COLO829 (cell line): ENCODE data around the gene GJC1.

ENCODE experiments used
- DNase-seq: peaks from one replicate; pipeline ENCODE4 v3.0.0; 2012; ENCODE audit warnings: low spot score

Gene GJC1

DNA sequence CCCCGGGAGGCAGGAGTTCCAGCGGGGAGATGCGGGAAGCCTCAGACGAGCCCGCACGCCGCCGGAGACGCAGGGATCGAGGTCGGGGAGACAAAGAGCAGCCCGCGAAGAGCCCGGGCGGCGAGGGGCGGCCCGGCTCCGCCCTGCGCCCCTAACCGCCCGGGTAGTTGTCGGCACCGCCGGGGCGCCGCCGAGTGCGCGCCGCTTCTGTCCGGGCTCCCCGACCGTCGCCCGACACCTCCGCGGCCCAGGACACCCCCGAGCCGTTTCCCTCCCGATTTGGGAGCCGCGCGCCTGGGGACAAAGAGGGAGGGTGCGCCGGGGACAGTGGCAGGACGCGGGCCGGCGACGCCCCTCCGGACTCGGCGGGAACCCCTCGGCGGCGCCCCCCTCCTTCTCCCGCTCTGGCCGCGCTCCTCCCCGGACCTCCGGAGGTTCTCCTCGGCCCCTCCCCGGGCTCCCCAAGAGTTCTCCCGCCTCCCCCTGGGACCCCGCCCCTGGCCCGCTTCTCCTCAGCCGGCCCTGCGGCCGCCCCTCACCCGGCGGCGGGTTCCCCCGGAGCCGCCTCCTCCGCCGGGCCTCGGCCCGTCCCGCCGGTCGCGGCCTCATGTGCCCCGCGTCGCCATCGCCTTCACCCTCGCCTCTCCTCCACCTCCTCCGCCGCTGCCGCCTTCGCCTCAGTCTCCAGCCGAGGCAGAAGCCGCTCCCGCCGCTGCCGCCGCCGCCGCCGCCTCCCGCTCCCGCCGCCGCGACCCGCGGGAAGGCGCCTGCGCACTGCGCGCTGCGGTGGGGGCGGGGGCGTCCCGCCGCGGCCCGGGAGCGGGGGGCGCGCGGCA, at the start of gene GJC1:
Gene GJC1 (minus strand): TSS at position 765 of the 836 bp plus-strand sequence. CDS start 24,470 bp downstream, outside the sequence.
- no peak for DNase-seq

DNA sequence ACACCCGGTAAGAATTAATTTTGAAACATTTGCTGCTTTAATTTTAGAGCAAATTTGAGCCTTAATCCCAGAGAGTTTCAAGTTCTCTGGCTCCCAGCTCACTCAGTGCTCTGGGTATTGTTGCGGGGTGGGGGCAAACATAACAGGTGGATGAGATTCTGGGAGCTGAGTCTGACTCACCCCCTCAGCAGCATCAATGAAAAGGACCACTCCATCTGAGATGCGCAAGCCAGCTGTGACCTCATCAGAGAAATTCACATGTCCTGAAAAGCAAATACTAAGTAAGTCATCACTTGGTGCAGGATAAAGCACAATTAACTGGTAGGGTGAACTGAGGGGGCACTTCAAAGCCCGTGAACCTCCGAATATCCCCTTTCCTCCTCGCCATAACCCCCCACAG, 49.3 kb upstream of the GJC1 start:
- DNase-seq: no peak

DNA sequence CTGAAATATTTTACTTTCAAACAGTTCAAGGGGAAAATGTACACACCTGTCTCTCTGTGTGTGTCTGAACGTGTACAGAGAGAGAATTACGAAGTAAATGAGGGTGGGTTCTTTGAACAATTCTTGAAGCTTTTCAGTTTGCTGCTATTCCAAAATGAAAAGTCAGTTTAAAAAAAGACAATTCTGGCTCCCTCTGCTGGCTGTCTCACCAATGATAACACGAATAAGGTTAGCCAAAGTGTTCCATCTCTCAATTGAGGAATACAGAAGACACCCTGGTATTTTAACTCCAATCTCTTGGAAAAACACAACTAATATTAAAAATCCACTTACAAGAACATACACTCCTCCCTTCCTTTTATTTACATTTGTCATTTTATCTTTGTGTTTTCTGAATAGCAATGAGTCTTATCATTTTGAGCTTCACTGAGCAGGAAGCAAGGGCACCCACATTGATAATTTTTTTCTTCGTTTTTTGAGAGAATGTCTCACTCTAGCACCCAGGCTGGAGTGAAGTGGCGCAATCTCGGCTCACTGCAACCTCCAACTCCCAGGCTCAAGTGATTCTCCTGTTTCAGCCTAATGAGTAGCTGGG, 48.6 kb upstream of the GJC1 start:
- peak; percentile 47 for DNase-seq

DNA sequence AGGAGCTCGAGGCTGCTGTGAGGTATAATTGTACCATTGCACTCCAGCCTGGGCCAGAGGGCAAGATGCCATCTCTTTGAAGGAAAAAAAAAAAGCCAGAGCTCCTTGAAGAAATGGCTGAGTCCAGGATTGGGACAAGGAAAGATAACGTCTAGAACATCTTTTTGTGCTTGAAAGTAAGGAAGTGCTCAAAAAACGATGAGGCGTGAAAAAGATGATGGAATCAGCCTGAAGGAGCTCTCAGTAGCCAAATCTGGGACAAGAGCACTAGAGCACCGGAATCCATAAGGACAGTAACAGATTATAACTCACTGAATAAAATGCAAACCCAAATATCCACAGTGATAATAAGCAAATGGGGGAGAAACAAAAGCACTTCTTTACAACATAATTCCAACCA, 47.0 kb upstream of the GJC1 start:
- DNase-seq: no peak

DNA sequence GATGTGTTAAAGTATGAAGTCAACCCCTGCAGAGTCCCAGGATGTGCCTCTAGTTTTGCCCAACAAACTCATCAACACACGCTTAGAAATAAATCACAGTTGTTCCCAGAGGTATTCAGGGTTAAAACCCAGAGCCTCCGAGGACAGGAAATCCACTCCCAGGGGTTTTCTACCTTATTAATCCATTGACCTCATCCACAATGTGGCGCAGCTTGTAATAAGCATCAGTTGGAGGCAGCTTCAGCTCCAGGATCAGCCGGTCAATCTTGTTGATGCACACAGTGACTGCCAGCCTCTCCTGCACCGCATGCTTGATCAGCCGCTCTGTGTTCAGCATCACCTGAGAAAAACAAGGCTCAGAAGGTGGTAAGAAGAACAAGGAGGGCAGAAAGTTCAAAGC, 45.7 kb upstream of the GJC1 start:
- no peak for DNase-seq

DNA sequence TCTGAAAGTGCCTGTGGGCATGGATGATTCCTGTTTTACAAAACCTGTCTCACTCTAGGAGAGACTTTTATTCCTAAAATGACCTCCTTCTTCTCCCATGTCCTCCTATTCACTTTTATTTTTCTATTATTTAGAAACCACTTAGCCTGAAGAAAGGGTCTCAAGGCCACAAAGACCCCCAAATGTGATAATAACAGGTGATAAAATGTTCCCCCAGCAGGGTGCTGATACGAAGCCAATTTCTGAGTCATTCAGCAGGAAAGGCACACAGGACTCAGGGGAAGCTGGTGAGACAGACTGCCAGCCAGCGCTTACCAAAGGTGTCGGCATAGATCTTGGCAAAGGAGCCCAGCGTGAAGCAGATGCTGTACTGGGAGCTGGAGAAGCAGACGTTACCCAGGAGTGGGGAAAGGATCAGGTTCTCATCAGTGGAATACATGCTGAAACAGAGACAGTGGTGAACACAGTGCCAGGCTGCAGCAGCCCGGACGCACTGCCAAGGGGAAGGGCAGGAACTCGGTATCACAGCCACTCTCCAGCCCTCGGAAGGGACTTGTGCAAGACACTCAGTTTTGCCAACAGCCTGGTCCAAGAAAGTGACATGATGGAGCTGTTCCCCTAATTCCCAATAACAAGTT, 42.2 kb upstream of the GJC1 start:
- no peak for DNase-seq

DNA sequence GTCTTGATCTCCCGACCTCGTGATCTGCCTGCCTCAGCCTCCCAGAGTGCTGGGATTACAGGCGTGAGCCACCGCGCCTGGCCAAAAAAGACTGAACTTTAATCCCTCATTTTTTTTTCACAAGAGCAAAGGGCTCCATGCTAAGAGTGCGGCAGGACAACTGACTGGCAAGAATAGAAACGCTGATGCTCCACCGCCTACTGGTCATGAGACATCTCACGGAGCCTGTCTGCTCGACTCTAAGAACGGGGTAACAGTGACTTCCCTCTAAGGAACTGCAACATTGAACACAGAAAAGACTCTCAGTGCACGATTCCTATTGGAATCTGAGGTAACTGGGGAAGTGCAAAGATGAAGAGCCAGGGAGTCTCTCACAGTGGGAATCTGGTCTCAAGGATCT, 41.5 kb upstream of the GJC1 start:
- DNase-seq: no peak

DNA sequence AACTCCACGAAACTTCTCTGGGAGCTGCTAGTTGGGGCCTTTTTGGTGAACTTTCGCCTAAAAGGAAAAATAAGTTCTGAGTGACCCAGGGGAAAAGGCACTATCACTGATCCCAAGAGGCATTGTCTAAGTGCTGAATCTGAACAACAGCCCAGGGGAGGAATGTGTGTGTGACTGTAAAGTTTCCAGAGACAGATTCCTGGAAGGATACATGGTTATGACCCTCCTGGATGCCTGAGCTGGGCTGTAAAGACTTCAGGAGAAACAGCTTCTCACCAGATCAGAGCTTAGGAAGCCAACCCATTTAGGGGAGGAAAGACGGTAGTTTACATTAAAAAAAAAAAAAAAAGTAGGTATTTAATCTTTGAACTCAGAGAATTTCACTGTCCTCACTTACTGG, 37.8 kb upstream of the GJC1 start:
- DNase-seq: no peak

DNA sequence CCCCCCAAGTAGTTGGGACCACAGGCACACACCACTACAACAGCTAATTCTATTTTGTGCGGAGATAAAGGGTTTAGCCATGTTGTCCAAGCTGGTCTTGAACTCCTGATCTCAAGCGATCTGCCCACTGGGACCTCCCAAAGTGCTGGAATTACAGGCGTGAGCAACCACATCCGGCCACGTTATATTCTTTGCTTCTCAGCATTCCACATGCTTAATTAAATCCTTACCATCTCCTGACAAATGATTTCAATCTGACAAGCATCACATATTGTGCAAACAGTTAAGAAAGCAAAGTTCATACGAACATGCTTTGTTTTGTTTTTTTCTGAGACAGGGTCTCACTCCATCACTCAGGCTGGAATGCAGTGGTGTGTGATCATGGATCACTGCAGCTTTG, 35.8 kb upstream of the GJC1 start:
- DNase-seq: no peak

DNA sequence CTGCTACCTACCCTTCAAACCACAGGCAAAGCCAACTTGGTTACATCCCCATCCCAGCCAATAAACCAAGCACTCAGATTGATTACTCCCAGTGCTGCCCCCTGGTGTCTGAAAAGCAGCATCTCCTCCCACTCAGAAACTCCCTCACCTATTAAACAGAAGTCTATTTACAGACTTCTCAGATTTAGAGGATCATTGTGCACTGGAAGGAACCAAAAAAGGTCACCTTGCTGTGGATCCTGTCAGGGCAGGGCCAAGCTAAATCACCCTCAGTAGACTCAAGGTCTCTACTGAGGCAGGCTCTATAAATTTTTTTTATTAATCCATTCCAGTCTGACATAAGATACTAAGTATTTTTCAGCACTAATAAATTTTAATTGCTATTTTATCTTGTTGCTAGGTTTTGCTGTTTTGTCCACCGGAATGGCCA, 35.2 kb upstream of the GJC1 start:
- peak; percentile 68 for DNase-seq

DNA sequence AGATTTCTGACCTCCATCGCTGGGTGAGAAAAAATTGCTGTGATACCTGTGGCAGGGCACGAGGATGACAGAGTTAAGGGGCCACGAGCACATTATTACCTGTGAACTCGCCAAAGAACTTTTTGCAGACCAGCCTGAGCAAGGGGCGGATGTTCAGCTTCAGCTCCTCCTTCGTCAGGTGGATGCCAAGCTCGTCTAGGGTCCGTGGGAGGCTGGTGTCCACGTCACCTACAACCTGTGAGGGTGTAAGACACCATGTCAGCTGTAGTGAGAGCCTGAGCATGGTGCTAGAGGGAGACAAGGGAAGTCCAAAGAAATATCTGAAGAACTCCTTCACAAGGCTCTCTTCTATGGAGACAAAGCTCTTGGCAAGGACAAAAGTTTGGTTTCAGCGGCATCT, 34.7 kb upstream of the GJC1 start:
- no peak for DNase-seq

DNA sequence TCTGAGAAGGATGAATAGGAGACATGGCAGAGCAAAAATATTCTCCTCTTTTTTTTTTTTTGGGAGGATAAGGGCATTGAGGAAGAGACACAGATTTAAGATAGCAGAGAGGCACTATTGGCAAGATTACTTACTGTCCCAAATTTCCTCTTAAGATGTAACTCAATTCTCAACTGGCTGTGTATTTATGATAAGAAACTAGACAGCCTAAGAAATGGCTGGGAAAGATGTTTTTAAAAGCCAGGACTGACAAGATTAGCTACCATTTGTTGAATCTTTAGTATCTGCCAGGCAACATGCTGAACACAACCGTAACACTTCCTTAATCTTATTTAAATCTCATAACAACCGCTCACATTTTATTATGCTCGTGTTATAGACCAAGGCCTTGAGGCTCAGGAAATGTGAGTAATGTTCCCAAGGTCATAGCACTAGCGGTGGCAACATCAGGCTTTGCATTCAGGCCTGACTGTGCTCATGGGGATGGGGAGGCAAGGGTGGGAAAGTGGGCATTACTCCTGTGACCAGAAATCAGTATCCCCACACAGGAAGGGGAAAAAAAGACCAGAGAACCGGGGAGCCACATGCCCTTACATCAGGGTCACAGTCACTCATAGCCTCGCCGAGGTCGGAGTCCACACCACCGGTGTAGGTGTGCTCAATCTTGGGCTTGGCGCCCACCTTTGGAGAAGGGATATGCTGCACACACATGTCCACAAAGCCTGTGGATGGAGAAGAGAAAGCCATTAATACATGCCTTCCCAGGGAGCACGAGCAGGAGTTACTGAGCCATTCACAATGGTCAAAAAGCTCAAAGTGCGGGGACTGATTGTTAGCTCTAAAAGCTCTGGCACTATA, 33.2 kb upstream of the GJC1 start:
- DNase-seq: no peak

DNA sequence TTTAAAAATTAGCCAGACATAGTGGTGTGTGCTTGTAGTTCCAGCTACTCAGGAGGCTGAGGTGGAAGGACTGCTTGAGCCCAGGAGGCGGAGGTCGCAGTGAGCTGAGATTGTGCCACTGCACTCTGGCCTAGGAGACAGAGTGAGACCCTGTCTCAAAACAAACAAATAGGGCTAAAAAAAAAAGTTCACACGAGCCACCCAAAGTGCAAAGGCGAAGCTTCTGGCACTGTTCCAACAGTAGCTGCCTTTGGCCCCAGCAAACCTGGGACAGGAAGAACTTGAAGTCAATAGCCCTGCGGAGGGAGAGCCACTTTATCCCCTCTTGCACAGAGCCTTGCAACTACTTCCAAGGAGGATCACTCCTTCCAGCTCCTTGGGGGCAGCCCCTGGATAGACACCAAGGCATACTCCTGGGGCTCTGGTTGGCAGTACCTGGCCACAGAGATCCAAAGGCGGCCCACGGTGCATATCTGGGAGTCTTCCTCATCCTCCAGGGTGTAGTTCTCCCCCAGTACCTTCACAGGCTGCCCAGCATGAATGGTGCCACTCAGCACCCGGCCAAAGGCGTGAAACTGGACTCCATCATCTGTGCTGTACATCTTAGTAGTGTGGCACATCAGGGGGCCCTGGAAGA, 32.3 kb upstream of the GJC1 start:
- no peak for DNase-seq

DNA sequence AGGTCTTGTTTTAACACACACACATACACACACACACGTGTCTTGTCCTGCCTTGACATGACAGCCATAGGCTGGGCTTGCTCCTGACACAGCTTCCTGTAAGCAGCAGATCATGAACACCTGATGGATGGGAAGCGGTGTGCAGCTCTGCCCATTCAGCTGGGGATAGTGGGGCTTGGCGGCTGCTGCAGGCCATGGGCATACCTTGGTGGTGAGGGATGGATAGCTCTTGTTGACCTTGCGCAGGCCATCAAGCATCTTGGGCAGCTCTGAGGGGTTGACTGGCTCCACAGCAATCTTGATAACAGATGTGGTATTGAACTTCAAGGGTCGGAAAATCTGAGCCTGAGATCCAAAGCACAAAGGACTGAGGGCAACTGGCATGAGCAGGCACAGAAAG, 29.6 kb upstream of the GJC1 start:
- no peak for DNase-seq

DNA sequence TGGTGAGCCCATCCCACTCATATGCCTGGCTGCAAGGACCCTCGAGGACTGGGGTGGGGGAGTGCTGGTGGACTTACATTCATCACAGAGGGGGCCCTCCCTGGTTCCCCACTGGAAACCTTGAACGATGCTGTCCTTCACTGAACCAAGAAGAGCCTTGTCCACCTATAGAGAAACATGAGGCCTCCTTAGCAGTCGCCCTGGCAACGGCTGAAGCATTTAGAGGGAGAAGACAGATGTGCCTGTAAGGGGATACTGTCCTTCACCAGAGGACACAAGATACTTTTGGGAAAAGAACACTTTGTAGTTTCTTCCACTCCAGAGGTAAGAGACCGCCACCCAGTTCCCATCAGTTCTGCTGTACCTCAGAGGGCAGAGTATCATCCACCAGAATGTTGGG, 24.1 kb upstream of the GJC1 start:
- no peak for DNase-seq

DNA sequence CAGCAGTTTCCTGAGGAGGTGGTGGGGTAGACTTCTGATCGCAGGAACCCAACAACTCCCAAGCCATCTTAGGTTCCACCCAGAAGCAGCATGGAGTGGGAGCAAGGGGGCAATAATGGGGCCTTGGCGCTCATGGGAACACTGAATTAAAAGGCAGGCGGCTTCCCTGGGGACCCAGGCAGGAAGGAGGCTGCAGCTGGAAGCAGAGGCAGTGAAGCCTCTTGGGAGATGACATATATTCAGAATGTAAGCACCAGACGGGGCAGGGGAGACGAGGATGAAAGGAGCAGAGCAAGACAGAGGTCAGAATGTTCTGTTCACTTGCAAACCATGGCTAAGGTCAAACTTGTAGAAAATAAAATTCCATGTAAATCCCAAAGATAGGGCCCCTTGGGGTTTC, 20.5 kb upstream of the GJC1 start:
- DNase-seq: no peak

DNA sequence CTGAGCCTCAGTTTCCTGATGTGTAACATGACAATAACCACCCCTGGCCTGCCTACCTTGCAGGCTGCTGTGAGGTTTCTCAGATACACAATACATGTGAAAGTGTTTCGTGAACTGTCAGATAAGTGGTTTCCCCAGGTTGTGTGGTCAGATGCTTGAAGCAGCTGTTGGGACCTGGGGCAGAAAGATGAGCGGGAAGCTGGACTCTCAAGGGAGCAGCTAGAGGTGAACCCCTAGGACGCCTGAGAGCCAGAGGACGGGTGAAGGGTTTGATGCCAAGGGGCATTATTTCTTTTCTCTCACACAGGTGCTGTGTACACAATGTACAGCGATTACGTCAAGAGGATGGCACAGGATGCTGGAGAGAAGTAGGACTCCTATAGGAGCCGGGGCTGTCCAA, 19.9 kb upstream of the GJC1 start:
- DNase-seq: no peak

DNA sequence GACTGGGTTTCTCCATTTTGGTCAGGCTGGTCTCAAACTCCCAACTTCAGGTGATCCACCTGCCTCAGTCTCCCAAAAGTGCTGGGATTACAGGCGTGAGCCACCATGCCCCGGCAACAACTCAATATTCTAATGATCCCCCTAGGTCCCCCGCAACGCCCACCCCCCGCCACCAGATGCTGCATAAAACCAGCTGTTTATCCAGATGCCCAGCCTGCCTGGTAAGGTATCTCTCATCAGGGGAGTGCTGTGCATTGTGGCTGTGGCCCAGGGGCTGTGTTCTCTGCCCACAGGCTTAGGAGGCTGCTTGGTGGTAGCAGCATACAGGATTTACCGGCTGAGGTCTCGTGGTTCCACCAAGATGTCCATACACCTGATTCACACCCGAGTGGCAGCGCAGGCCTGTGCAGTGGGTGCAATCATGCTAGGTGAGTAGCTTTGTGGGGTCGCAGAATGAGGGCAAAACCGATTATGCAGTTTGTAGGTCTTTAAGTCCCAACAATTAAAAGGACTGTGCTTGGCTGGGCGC, 18.9 kb upstream of the GJC1 start:
- no peak for DNase-seq

DNA sequence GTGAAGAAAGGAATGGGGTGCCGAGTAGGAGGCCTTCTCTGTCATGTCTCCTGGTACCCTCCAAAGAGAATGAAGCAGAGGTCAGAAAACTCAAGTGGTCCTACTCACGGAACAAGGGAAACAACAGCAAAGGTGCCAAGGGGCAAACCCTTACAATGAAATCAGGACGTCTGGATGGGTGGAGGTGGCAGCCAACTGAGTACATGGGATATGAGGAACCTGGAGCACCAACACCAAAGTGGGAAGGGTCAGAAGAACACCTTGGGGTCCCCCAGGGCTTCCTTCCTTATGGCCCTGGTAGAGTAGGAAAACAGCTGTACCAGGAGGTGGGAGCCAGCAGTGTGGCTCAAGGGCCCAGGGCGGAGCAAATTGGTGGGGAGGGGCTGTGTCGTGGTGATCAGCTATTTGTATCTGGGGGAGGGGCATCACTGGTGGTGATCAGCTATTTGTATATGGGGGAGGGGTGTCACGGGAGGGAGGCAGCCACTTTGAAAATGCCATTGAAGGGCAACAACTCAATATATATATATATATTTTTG, 18.2 kb upstream of the GJC1 start:
- no peak for DNase-seq

DNA sequence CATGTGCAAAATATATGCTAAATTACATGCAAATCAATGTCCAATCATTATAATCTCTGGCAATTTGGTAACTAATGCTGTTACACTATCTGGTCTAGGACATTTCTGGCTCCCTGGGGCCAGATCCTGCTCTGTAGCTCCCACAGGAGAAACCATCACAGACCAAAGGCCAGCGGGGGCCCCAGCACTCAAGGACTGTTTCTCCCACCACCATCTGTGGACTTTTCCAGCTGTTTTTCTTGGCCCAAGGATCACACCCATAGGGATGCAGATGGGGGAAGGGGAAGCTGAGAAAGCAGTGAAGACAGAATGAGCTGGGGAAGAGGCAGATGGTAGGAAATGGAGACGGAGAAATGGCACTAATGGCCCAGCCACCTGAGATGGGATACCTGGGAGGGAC, 17.5 kb upstream of the GJC1 start, which contains the start of gene HIGD1B:
Gene HIGD1B (plus strand): TSS at position 298 of the 400 bp plus-strand sequence. CDS start 270 bp downstream, outside the sequence.
- DNase-seq: no peak

DNA sequence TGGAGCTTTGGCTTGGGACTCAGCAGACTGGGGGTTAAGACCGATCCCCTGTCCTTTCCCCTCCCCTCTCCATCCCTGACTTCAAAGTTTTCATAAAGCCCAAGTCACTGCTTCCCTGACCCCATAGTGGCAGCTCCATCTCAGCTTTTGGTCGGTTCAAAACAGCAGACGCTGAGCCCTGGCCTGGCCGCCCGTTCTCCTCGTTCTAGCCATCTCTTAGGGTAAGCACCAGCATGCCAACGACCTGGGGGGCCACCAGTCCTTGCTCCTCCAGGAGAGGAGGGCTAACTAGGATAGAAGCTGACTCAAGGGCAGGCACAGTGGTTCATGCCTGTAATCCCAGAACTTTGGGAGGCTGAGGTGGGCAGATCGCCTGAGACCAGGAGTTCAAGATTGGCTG, 16.1 kb upstream of the GJC1 start:
- DNase-seq: no peak
